Kidney epithelial cell (primary cell): ENCODE data around the gene SAMSN1. TPM values are rescaled to one million over a fixed set of nuclear protein-coding genes. Genes with fewer than 3 reads are reported as not detected.

Source experiments
- DNase-seq: peaks from one replicate; pipeline ENCODE4 v3.0.0-alpha.2; 2010; ENCODE audit warnings: low read depth
- H3K27me3 ChIP-seq: 2 replicates; pipeline ENCODE4 v1.6.0; 2011; ENCODE audit warnings: low read length; ENCODE audit not compliant: control insufficient read depth, insufficient read depth
- H3K36me3 ChIP-seq: 2 replicates; pipeline ENCODE4 v1.5.1; 2011; ENCODE audit warnings: low read length; ENCODE audit not compliant: control insufficient read depth, insufficient read depth
- H3K4me3 ChIP-seq: 2 replicates; pipeline ENCODE4 v1.5.1; 2011; ENCODE audit warnings: low read depth, mild to moderate bottlenecking, control low read depth, low read length
- CTCF ChIP-seq: IDR thresholded peaks from 2 replicates; pipeline ENCODE4 v1.5.1; 2011; ENCODE audit warnings: mild to moderate bottlenecking, moderate library complexity, low read length, control low read depth, inconsistent platforms; ENCODE audit not compliant: insufficient read depth, poor library complexity, severe bottlenecking
- total RNA-seq: library from RNA; depleted of rRNA; stranded (reverse); fragments of >200 nt; gene quantifications from 2 replicates; pipeline ENCODE4 v1.2.3, GENCODE V29; 2015

The SAMSN1 gene
- total RNA-seq, 1 donor from 2014 or later, result 0.04 TPM

GRCh38 chr21:14591377-14591776 lies 45.3 kb upstream of the SAMSN1 start:
- H3K36me3 ChIP-seq, result no peaks in the 10 kb centered on the region
- DNase-seq, result no peak
- no peaks in the 10 kb centered on the region for H3K27me3 ChIP-seq
- TF ChIP-seq CTCF, result no peak
- no peak overlapping the region for H3K4me3 ChIP-seq

DNA sequence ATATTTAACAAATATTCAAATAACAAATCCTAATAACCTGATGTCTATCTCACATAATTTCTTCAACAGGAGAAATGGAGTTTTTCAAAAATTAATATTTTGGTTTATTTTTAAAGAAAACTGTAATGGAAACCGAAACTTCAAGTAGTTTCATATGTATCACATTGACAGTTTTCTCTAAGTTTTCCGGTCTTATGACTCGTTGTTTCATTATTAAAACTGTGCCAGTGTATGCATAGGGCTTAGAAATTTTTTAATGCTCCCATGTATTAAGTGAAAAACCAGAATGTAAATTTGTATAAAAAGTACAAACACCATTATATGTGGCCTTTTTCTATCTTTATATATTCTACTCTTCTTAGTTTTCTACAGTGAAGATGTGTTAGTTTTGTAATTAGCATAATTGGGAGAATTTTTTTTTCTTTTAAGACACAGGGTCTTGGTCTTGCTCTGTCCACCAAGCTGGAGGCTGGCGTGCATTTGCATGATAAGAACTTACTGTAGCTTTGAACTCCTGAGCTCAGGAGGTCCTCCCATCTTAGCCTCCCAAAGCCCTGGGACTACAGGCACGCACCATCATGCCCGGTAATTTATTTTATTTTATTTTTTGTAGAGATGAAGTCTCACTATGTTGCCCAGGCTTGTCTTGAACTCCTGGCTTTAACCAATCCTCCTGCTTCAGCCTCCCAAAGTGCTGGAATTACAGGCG lies 43.9 kb upstream of the SAMSN1 start:
- Histone ChIP-seq H3K36me3 (no peaks in the 10 kb centered on the region), H3K4me3 (no peak overlapping the region), H3K27me3 (no peaks in the 10 kb centered on the region)
- no peak for DNase-seq
- no peak for TF ChIP-seq CTCF

DNA sequence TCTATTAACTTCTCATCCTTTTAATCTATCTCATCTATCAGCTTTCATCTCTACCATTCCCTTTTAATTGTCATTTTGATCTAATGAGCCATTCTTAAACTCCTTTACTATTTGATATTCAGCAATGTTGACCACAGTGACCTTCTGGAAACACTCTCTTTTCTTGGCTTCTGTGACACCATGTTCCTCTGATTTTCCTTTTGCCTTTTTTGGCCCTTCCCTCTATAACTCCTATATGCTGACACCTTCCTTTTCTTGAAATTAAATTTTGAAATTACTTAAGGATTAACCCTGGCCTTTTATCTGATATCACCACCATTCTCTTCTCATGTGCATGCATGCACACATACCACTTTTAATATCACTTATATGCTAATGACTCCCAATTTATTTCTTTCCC lies 41.2 kb upstream of the SAMSN1 start:
- no peak for TF ChIP-seq CTCF
- DNase-seq, result no peak
- Histone ChIP-seq H3K36me3 (no peaks in the 10 kb centered on the region), H3K4me3 (no peak overlapping the region), H3K27me3 (no peaks in the 10 kb centered on the region)

GRCh38 chr21:14585122-14585521 lies 39.0 kb upstream of the SAMSN1 start:
- Histone ChIP-seq H3K36me3 (no peaks in the 10 kb centered on the region), H3K4me3 (no peak overlapping the region), H3K27me3 (no peaks in the 10 kb centered on the region)
- no peak for TF ChIP-seq CTCF
- no peak for DNase-seq

DNA sequence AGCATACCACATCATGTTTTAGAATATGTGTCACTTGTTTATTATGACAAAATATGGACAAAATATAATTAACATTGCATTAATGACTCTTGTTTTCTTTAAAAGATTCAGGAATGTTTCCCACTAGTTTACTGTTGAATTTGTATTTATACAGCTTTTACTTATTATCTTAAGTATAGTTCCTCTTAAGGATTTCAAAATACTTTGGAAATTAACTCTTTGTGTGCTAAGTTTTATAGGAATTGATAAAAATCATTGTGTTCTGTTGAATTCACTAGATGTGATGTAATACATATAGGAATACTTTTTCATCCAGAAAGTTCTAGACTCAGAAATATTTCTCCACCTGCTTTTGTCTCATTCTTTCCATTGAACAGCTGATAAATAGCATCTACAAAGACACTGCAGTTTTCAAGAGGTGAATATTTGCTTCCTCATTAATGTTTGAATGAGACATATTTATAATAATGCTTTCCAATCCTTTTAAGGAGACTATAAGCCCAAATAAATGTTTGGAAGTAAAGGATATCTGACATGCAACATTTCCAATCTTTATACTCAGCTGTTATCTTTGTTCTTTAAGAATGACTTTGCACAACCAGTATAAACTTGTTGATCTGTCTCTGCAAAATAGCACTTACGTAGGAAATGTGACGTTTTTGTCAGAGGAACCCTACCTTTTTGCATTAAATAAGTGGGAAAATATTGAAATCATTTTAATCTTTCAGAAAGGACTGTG lies 38.4 kb upstream of the SAMSN1 start:
- DNase-seq, result no peak
- TF ChIP-seq CTCF, result no peak

GRCh38 chr21:14583629-14584255 lies 37.6 kb upstream of the SAMSN1 start:
- DNase-seq, result no peak
- H3K4me3 ChIP-seq, result no peak overlapping the region
- TF ChIP-seq CTCF, result no peak
- no peaks in the 10 kb centered on the region for H3K36me3 ChIP-seq
- H3K27me3 ChIP-seq, result no peaks in the 10 kb centered on the region

More for the DNA sequence above, 38.4 kb upstream of the SAMSN1 start:
- no peaks in the 10 kb centered on the region for H3K36me3 ChIP-seq
- H3K4me3 ChIP-seq, result no peak overlapping the region
- H3K27me3 ChIP-seq, result no peaks in the 10 kb centered on the region
